ENCODE results near the gene UROC1.

The UROC1 gene

DNA sequence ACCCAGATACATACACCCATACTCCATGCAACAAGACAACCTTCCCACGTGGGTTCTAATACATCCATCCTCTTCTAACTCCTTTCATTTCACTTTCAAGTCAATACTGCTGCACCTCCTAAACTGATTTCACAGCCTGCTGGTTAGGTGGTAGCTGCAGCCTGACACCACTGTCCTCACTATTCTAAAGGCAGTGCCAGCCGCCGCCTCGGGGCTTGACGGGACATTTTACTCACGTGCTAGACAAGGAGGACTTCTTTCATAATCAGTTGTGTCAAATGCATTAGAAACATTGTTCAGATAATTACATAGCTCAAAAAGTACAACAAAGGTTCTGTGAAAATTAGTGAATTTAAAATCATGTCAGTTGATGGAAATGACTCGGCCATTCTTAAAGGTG, 6.3 kb downstream of the UROC1 start:
- Histone ChIP-seq H3K4me3 (IDR thresholded peaks at IDR 0.05; ENCODE audit: insufficient read depth, low read depth, low read length) (no peak overlapping the region), H3K27me3 (ENCODE audit: insufficient read depth, low read depth) (no peaks in the 10 kb centered on the region), H3K9ac (no peak overlapping the region), H3K36me3 (ENCODE audit: insufficient read depth) (no peaks in the 10 kb centered on the region), H3K4me1 (ENCODE audit: low read depth, poor library complexity, severe bottlenecking) (no peaks in the 10 kb centered on the region), H4K20me1 (ENCODE audit: insufficient read depth) (no peaks in the 10 kb centered on the region), H3K4me2 (no peak overlapping the region), H3K27ac (no peak overlapping the region), H3K79me2 (ENCODE audit: insufficient read depth, low read depth) (no peaks in the 10 kb centered on the region), H2AFZ (ENCODE audit: low read depth) (no peak overlapping the region)
- TF ChIP-seq, protein P1, sequence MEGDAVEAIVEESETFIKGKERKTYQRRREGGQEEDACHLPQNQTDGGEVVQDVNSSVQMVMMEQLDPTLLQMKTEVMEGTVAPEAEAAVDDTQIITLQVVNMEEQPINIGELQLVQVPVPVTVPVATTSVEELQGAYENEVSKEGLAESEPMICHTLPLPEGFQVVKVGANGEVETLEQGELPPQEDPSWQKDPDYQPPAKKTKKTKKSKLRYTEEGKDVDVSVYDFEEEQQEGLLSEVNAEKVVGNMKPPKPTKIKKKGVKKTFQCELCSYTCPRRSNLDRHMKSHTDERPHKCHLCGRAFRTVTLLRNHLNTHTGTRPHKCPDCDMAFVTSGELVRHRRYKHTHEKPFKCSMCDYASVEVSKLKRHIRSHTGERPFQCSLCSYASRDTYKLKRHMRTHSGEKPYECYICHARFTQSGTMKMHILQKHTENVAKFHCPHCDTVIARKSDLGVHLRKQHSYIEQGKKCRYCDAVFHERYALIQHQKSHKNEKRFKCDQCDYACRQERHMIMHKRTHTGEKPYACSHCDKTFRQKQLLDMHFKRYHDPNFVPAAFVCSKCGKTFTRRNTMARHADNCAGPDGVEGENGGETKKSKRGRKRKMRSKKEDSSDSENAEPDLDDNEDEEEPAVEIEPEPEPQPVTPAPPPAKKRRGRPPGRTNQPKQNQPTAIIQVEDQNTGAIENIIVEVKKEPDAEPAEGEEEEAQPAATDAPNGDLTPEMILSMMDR (conservative IDR thresholded peaks at IDR 0.05; ENCODE audit: low read depth, low read length): no peak

DNA sequence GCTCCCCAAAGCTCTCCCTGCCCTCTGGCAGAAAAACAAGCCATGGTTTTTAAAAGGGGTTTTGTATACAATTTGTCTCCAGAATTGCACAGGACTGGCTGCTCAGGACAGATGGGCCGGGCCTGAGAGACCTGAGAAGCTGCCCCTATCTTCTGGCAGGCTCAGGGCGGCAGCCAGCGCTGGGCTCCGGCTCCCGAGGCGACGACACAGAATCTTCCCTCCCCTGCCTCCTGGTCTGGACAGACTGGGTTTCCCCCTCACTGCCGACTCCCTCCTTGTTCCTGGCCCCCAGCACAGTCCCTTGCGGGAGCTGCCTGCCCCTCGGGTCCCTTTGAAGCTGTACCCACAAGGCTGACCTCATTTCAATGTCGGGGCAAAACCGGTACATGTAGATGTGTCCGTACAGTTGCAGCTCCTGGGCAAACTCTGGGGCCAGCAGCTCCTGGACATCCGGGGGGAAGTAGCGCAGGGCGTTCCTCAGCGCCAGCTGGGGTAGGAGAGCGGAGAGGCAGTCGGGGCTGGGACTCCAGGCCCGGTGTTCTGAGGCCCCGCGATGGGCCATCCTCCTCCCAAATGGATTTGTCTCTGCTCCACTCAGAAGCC, 7.2 kb downstream of the UROC1 start:
- H3K4me2 ChIP-seq: no peak overlapping the region
- no peaks in the 10 kb centered on the region for H4K20me1 ChIP-seq (ENCODE audit: insufficient read depth)
- no peak overlapping the region for H3K27ac ChIP-seq
- no peak overlapping the region for H2AFZ ChIP-seq (ENCODE audit: low read depth)
- H3K4me3 ChIP-seq (IDR thresholded peaks at IDR 0.05; ENCODE audit: insufficient read depth, low read depth, low read length): no peak overlapping the region
- H3K79me2 ChIP-seq (ENCODE audit: insufficient read depth, low read depth): no peaks in the 10 kb centered on the region
- no peaks in the 10 kb centered on the region for H3K27me3 ChIP-seq (ENCODE audit: insufficient read depth, low read depth)
- no peaks in the 10 kb centered on the region for H3K36me3 ChIP-seq (ENCODE audit: insufficient read depth)
- TF ChIP-seq, protein P1 (conservative IDR thresholded peaks at IDR 0.05; ENCODE audit: low read depth, low read length): no peak
- H3K4me1 ChIP-seq (ENCODE audit: low read depth, poor library complexity, severe bottlenecking): no peaks in the 10 kb centered on the region
- no peak overlapping the region for H3K9ac ChIP-seq

DNA sequence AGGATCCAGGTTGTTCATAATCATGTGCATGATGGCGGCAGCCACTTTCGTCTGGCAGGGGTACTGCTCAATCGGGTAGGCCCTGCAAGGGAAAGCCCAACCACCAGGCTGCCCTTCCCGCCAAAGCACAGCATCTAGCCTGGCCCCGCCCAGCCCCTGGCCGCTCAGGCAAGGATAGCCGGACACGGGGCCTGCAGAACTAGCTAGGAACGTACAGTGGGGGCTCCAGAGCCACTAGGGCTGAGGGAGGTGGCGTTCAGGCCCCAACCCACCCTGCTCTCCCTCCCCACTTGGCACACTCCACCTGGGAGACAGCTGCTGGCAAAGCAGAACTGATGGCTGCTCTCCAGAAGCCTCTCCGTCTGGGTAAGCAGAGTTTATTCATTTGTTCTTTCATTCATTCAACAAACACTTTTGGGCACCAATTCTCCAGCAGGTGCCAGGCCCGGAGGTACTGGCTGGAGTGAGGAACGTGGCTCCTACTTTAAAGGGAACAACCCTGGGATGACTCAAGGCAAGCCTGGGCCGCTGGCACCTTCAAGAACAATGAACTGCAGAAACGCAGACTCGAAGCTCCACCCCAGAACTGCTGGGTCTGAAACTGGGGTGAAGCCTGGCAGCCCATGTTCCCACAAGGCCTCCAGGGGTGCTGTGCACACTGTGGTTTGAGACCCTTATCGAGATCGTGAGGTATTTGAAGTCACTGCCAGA, 7.8 kb downstream of the UROC1 start:
- Histone ChIP-seq H4K20me1 (ENCODE audit: insufficient read depth) (no peaks in the 10 kb centered on the region), H3K4me3 (IDR thresholded peaks at IDR 0.05; ENCODE audit: insufficient read depth, low read depth, low read length) (no peak overlapping the region)
- TF ChIP-seq, protein P1 (conservative IDR thresholded peaks at IDR 0.05; ENCODE audit: low read depth, low read length): no peak

DNA sequence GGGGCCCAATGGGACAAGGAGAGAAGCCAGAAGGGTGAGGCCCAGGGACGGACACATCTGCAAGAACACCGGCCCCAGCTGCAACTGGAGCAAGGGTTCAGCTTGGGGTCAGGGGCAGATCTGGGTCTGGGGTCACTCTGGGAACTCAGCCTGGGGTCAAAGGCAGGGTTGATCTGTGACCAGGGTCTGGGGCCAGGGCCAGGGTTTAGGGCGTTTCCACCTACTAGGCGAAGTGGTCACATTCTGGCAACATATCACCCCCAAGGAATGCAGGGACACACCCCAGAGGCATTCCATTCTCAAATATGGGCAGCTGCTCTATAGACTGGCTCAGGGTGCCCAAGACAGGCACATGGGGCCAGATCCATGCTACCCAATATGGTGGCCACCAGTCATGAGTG, 9.0 kb downstream of the UROC1 start:
- Histone ChIP-seq H3K79me2 (ENCODE audit: insufficient read depth, low read depth) (no peaks in the 10 kb centered on the region), H3K4me2 (no peak overlapping the region), H3K27me3 (ENCODE audit: insufficient read depth, low read depth) (no peaks in the 10 kb centered on the region), H3K9ac (no peak overlapping the region), H3K27ac (no peak overlapping the region), H4K20me1 (ENCODE audit: insufficient read depth) (no peaks in the 10 kb centered on the region), H3K4me3 (IDR thresholded peaks at IDR 0.05; ENCODE audit: insufficient read depth, low read depth, low read length) (no peak overlapping the region), H2AFZ (ENCODE audit: low read depth) (no peak overlapping the region), H3K4me1 (ENCODE audit: low read depth, poor library complexity, severe bottlenecking) (no peaks in the 10 kb centered on the region), H3K36me3 (ENCODE audit: insufficient read depth) (no peaks in the 10 kb centered on the region)
- TF ChIP-seq, protein P1 (conservative IDR thresholded peaks at IDR 0.05; ENCODE audit: low read depth, low read length): no peak

More for the DNA sequence above, 7.8 kb downstream of the UROC1 start:
- H3K9ac ChIP-seq: no peak overlapping the region
- no peak overlapping the region for H3K4me2 ChIP-seq
- H3K36me3 ChIP-seq (ENCODE audit: insufficient read depth): no peaks in the 10 kb centered on the region
- H3K27ac ChIP-seq: no peak overlapping the region
- no peaks in the 10 kb centered on the region for H3K79me2 ChIP-seq (ENCODE audit: insufficient read depth, low read depth)
- no peak overlapping the region for H2AFZ ChIP-seq (ENCODE audit: low read depth)
- H3K4me1 ChIP-seq (ENCODE audit: low read depth, poor library complexity, severe bottlenecking): no peaks in the 10 kb centered on the region
- H3K27me3 ChIP-seq (ENCODE audit: insufficient read depth, low read depth): no peaks in the 10 kb centered on the region
